Measurements from ENCODE around the gene ARHGAP15.

DNA sequence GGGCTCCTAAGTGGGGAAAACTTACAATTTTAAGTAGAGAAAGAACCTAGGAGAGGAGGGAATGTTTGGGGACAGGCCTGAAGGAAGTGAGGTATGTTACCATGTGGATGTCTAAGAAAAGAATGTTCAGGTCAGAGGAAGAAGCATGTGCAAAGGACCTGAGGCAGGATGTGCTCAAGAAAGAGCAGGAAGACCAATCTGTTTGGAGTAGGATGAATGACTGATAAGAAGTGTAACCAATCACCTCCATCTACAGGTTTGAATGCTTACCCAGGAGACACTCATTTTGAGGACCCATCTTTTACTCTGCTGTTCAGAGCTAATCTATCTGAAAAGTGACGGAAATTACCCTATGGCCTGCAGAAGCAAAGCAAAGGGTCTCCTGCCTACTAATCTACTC lies 342.3 kb downstream of the ARHGAP15 start:
- no peak for TF ChIP-seq CTCF (IDR thresholded peaks at IDR 0.05)
- TF ChIP-seq POLR2AphosphoS5 (IDR thresholded peaks at IDR 0.05), result no peak
- no peak for TF ChIP-seq POLR2A (IDR thresholded peaks at IDR 0.05)
- TF ChIP-seq EP300 (IDR thresholded peaks at IDR 0.05), result no peak

Measured in gastroesophageal sphincter (tissue), 3 donors.